IMR-90 (cell line): ENCODE data around the gene RNF19B.

ENCODE experiments used
- BHLHE40 ChIP-seq: fragments of 150-350 bp; IDR thresholded peaks from 2 replicates; pipeline ENCODE4 v1.6.1; 2016; ENCODE audit warnings: mild to moderate bottlenecking, low read depth, low read length
- CEBPB ChIP-seq: IDR thresholded peaks from 2 replicates; pipeline ENCODE4 v1.6.1; 2012; ENCODE audit warnings: low read depth, low read length, improper control_type of control experiment
- FOS ChIP-seq: fragments of 150-350 bp; IDR thresholded peaks from 2 replicates; pipeline ENCODE4 v1.6.1; 2016; ENCODE audit warnings: low read depth, low read length
- MXI1 ChIP-seq: IDR thresholded peaks from 2 replicates; pipeline ENCODE4 v1.6.1; 2012; ENCODE audit warnings: low read depth, mild to moderate bottlenecking, low read length, moderate library complexity, borderline replicate concordance
- POLR2A ChIP-seq: IDR thresholded peaks from 2 replicates; pipeline ENCODE4 v1.6.1; 2012; ENCODE audit warnings: mild to moderate bottlenecking, low read depth, low read length
- RAD21 ChIP-seq: IDR thresholded peaks from 2 replicates; pipeline ENCODE4 v1.6.1; 2012; ENCODE audit warnings: low read length, improper control_type of control experiment
- RCOR1 ChIP-seq: IDR thresholded peaks from 2 replicates; pipeline ENCODE4 v1.6.1; 2012; ENCODE audit warnings: mild to moderate bottlenecking, low read length, improper control_type of control experiment; ENCODE audit not compliant: insufficient replicate concordance
- RFX5 ChIP-seq: IDR thresholded peaks from 2 replicates; pipeline ENCODE4 v1.8.0; 2012; ENCODE audit warnings: low read depth, mild to moderate bottlenecking, low read length, moderate library complexity
- SMC3 ChIP-seq: fragments of 150-350 bp; IDR thresholded peaks from 2 replicates; pipeline ENCODE4 v1.6.1; 2016; ENCODE audit warnings: low read depth, mild to moderate bottlenecking, antibody characterized with exemption, low read length, moderate library complexity
- TF ChIP-seq, protein P1 (sequence below): conservative IDR thresholded peaks from 2 replicates; pipeline ENCODE4 v1.5.1; 2012; ENCODE audit warnings: mild to moderate bottlenecking, low read depth, low read length, improper control_type of control experiment
- TF ChIP-seq, protein P2 (sequence below): fragments of 150-350 bp; IDR thresholded peaks from 2 replicates; pipeline ENCODE4 v1.6.1; 2016; ENCODE audit warnings: low read depth, mild to moderate bottlenecking, low read length, moderate library complexity, borderline replicate concordance
- TF ChIP-seq, protein P3 (sequence below): fragments of 150-350 bp; IDR thresholded peaks from 2 replicates; pipeline ENCODE4 v1.6.1; 2017; ENCODE audit warnings: mild to moderate bottlenecking, antibody characterized with exemption, low read length, low read depth

DNA sequence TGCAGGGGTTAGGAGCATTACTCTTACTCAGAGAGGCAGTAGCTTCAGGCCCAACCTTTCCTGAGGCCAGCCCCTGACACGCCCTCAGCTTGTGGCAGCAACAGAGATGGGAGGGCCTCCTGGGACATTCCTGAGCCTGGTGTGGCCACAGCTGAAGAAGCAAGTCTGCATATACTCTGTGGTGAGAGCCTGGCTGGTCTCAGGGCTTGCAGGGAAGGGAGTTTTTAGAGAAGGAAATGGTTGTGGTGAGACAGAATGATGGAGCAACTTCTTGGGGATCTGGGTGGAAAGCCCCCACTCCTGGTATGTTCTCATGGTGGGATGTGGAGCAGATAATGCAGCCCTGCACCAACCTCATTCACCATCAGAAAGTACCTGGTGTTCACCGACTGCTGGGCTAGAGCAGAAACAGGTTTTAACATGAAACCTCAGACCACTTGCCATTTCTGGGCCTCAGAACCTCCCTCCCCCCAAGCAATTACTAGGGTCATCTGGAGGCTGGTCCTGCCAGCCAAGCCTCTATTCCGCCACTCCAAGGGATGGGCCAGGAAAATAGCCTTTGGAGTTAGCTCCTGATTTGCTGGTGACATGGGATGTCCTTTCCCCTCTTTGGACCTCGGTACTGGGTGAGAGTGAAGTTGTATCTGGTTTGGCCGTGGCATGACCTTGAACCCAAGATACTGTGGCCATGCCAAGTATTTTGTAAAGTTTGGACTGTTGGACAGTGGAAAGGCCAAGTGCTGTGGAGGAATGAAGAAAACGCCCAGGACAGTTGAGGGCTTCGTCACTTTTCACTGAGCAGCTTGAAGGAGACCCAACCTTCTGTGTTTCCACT is 28.1 kb upstream of the RNF19B start:
- TF ChIP-seq, protein P1, sequence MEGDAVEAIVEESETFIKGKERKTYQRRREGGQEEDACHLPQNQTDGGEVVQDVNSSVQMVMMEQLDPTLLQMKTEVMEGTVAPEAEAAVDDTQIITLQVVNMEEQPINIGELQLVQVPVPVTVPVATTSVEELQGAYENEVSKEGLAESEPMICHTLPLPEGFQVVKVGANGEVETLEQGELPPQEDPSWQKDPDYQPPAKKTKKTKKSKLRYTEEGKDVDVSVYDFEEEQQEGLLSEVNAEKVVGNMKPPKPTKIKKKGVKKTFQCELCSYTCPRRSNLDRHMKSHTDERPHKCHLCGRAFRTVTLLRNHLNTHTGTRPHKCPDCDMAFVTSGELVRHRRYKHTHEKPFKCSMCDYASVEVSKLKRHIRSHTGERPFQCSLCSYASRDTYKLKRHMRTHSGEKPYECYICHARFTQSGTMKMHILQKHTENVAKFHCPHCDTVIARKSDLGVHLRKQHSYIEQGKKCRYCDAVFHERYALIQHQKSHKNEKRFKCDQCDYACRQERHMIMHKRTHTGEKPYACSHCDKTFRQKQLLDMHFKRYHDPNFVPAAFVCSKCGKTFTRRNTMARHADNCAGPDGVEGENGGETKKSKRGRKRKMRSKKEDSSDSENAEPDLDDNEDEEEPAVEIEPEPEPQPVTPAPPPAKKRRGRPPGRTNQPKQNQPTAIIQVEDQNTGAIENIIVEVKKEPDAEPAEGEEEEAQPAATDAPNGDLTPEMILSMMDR = no peak
- TF ChIP-seq POLR2A (no peak), RAD21 (no peak), SMC3 (no peak), MXI1 (no peak), BHLHE40 (no peak), FOS (0 out of 2 replicates have a peak, but pooled peaks have one; percentile 5), RFX5 (no peak), RCOR1 (no peak), CEBPB (peak; percentile 69; the same call in 1 of the 2 replicates)
- TF ChIP-seq, protein P2, sequence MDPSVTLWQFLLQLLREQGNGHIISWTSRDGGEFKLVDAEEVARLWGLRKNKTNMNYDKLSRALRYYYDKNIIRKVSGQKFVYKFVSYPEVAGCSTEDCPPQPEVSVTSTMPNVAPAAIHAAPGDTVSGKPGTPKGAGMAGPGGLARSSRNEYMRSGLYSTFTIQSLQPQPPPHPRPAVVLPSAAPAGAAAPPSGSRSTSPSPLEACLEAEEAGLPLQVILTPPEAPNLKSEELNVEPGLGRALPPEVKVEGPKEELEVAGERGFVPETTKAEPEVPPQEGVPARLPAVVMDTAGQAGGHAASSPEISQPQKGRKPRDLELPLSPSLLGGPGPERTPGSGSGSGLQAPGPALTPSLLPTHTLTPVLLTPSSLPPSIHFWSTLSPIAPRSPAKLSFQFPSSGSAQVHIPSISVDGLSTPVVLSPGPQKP = no peak
- TF ChIP-seq, protein P3, sequence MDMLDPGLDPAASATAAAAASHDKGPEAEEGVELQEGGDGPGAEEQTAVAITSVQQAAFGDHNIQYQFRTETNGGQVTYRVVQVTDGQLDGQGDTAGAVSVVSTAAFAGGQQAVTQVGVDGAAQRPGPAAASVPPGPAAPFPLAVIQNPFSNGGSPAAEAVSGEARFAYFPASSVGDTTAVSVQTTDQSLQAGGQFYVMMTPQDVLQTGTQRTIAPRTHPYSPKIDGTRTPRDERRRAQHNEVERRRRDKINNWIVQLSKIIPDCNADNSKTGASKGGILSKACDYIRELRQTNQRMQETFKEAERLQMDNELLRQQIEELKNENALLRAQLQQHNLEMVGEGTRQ = no peak
